Right ventricle myocardium superior (tissue), 1 donor: ENCODE results near the gene HTR1E. TPM values are rescaled to one million over a fixed set of nuclear protein-coding genes. Genes with fewer than 3 reads are reported as not detected.

Experiments used
- ATAC-seq: fragments of 200-7000 bp; cut with Tn5 transposase; one replicate; pipeline ENCODE4 v1.9.1; 2020; ENCODE audit warnings: mild to moderate bottlenecking; ENCODE audit not compliant: poor library complexity
- DNase-seq: peaks from one replicate; pipeline ENCODE4 v3.0.0-alpha.2; 2020
- intact Hi-C: fragments of 100-400 bp; cut with DNase I; formaldehyde crosslinking; loops from one replicate; pipeline ENCODE4 v1.11.2; 2022
- total RNA-seq: library from RNA; stranded (reverse); fragmentation: NEBNext Ultra II Directional; extraction: Animal tissue kit (Norgen Biotek cat#: 25700); gene quantifications from one replicate; pipeline ENCODE4 v1.2.1, GENCODE V29; 2021
- donor health status: DM: no; HTN: yes; CAD: no; lungs with severe emphysema.

The HTR1E gene
- total RNA-seq, 1 donor from 2014 or later, result not detected

DNA sequence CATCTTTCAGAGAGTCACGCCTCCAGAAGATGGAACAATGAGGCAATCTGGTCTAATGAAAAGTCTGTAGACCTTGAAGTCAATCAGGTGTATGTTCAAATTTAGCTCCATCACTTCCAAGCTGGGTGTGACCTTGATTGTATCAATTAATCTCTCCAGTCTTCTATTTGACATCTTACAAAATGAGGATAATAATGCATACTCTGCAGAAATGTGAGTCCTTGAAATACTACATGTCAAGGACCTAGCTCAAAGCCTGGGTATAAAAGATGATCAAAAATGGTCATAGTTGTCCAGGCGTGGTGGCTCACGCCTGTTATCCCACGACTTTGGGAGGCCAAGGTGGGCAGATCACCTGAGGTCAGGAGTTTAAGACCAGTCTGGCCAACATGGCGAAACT is 127.8 kb downstream of the HTR1E start:
- no peak for ATAC-seq
- intact Hi-C loops, result no loop called here

More for the DNA sequence above, 127.8 kb downstream of the HTR1E start:
- DNase-seq, result no peak

Other genes starting within 250 kb of the HTR1E start
- gene CGA, start 157.6 kb downstream of the HTR1E start, total RNA-seq, result not detected
- 29.4 TPM for gene ZNF292, start 218.0 kb downstream of the HTR1E start, total RNA-seq